Occipital lobe (tissue), 2 donors: Measurements from ENCODE around the gene MNAT1. TPM values are rescaled to one million over a fixed set of nuclear protein-coding genes. Genes with fewer than 3 reads are reported as not detected.

ENCODE experiments used
- DNase-seq: peaks from one replicate; lab custom pipeline; 2025; lab: John Stamatoyannopoulos, UW
- total RNA-seq: library from RNA; depleted of rRNA; stranded (reverse); fragments of >200 nt; gene quantifications from one replicate; pipeline ENCODE4 v1.2.3, GENCODE V29; 2014

Gene MNAT1
- total RNA-seq, 1 donor from 2014 or later = 91.9 TPM

DNA sequence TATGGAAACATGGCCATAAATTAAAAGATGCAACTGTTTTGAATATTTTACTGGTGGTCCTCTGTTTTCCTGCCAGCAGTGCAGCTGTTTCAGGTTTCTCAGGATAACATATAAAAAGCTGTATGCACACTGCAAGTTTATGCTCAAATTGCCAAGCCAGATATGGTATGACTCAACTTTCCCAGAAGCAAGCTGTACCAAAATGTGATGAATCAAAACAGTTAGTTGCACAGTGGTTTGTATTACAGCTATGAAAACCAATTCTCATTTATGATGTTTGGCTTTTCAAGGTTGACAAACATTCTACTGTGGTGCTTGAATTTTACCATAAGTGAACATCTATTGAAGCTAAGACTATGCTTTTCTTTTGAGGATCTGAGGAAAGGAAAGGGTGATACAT, 230.8 kb downstream of the MNAT1 start:
- DNase-seq = no peak

GRCh38 chr14:60968099-60968498, 233.5 kb downstream of the MNAT1 start:
- DNase-seq = no peak

DNA sequence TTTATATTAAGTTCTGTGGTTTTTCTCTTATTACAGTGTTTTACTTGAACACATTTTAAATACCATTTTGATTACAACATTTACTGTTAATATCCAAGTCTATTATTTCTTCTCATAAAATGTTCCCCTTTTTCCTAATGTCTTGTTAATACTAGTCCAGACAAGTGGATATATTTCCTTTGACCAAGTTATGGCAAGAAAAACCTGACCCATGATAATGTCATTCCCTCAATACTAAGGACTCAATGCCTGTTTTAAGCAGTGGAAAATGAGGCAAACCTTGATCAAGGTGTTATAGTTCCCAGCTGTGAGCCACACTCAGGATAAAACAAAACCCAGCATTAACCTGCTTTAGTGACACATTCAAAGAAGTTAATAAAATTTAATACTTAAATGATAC, 234.1 kb downstream of the MNAT1 start:
- no peak for DNase-seq

GRCh38 chr14:60970146-60970545, 235.6 kb downstream of the MNAT1 start:
- no peak for DNase-seq

DNA sequence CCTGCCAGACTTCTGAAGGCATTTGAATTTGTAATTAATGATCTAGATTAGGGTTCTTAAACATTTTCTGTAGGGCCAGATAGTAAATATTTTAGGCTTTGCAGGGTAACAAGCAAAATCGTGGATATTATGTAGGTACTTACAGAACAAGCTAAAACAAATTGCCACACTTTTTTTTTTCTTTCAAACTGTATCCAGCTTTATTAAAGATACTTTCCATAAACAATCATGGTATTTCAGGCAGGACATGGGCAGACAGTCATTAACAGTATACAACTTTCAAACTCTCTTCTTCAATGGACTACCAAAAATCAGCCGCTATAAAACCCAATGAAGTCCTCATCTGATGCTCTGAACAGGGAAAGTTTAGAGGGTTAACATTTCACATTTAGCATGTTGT, 236.7 kb downstream of the MNAT1 start:
- DNase-seq = no peak

- no peak for DNase-seq
Observed at GRCh38 chr14:60972295-60972694, 237.7 kb downstream of the MNAT1 start.

- no peak for DNase-seq
Observed at GRCh38 chr14:60973070-60973469, 238.5 kb downstream of the MNAT1 start.

- no peak for DNase-seq
Observed at GRCh38 chr14:60974090-60974651, 239.6 kb downstream of the MNAT1 start.

GRCh38 chr14:60975551-60975950, 241.0 kb downstream of the MNAT1 start:
- no peak for DNase-seq

DNA sequence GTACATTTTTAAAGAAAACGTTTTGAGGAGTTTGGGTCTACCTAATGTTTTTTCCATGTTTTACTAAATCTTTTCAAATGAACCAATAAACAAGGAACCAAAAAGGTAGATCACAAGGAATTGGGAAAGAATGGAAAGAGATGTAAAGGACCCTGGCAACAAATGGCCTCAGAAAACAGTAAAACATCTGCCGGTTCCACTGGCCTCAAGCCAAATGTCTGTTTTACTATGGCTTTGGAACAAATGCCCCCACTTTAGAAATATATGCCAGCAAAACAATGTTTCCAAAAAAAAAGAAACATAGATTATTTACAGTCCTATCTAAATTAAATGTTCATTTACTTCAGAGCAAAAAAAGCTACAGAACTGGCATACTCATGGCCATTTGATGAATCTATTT, 243.3 kb downstream of the MNAT1 start:
- DNase-seq = no peak

DNA sequence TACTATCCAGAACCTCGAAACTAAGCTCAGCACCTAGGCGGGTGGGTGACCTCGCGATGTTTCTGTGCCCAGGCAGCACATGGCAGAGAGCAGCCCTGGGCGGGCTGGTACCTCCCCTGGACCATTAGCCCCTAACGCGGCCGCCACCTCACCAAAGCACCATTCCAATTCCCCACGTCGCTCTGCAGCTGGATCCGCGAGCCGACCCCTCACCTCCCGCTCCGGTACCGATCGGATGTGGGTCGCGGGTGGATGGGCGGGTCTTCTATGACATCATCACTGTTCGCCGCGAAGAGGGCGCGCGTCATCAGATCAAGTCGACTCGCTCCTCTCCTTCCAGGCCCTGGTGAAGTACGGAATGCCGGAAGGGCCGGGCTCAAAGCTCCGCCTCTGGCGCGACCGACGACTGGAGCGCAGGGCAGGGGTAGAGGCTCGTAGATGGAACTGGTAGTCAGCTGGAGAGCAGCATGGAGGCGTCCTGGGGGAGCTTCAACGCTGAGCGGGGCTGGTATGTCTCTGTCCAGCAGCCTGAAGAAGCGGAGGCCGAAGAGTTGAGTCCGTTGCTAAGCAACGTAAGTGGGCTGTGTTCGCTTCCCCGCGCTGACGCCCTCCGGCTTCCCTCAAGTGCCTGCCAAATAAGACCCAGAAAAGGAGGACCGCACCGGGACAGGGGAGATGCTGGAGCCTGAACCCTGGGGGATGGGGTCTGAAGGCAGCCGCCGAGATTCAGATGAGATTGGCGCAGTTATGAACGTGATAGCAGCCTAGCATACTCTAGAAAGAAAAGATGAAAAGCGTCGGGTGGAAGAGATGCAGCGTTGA, 246.5 kb downstream of the MNAT1 start, which contains the start of the genes SLC38A6 and TRMT5:
Gene SLC38A6 (plus strand): TSS at position 435 of the 822 bp plus-strand sequence. CDS start 33 bp downstream, at position 468.
Gene TRMT5 (minus strand): TSS at position 269 of the 822 bp plus-strand sequence. CDS start 106 bp downstream, at position 163.
- DNase-seq = peak; percentile 90

DNA sequence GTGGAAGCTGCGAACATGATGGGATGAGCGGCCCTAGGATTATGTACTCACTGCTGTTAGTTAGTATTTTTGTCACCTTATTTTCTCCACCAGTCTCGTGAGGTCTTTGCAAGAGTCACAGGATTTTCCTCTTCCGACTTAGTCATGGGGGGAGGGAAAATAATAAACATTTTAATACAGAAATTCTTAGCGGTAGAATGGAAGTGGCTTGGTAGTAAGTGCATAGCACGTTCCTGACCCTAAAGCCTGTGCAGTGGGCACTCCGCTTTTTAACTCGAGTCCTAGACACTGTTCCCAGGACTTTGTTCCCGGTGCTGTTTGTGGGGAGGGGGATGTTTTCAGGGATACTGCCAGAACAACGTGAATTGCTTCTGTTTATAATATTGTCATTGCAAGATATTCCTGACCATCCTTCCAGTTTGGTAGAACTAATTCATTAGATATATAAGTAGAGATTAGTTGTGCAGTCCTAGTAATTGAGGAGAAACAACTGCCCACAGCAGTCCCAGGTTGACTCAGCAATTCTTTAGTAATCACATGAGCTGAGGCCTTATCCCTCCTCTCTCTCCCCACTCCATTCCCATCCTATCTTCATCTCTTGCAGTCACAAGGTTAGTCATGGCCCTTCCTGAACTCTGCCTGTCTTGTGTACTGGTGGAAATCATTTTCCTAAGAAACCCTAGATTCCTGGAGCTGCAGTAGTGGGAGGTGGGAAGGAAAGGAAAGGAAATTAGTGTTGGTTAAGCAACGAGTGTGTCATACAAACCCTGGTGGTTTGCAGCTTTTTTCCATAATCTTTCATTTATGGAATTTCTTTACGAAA, 247.3 kb downstream of the MNAT1 start:
- no peak for DNase-seq

DNA sequence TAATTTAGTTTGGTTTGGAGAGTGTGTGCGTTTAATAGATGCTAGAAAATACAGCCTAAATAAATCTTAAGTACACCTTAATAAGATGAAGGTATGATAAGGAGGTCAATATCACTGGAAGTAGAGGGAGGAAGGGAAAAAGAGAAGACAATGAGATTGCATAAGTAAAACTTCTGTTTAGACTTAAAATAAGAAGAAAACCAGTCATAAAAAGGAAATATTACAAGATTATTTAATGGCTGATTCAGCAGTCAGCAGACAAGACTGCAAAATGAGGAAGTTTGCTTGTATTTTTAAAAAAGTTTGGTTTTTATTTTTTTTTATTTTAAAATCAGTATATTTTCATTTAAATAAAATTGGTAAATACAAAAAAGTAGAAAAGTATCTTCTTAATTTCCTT, 249.6 kb downstream of the MNAT1 start:
- no peak for DNase-seq

GRCh38 chr14:60986500-60986899, 251.9 kb downstream of the MNAT1 start:
- DNase-seq = no peak

DNA sequence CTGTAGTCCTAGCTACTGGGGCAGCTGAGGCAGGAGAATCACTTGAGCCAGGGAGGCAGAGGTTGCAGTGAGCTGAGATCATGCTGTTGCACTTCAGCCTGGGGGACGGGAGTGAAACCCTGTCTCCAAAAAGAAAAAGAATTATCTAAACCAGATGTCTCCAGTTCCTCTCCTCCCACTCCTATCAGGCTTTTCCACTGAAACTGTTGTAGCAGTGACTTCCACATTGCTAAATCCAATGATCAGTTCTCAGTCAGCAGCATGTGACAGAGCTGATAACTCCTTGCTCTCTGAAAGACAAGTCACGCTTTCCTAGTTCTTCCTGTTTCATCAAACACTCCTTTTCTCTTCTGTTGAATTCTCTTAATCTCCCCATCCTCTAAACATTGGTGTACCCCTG, 255.0 kb downstream of the MNAT1 start:
- DNase-seq = no peak

GRCh38 chr14:60998617-60999016, 264.1 kb downstream of the MNAT1 start:
- no peak for DNase-seq

GRCh38 chr14:60999536-60999935, 265.0 kb downstream of the MNAT1 start:
- no peak for DNase-seq

- DNase-seq = no peak
Observed at GRCh38 chr14:61003571-61003970, 269.0 kb downstream of the MNAT1 start.

GRCh38 chr14:61019537-61019936, 285.0 kb downstream of the MNAT1 start:
- no peak for DNase-seq
